ENCODE data around the gene COA1.

COA1 gene

GRCh38 chr7:43652364-43652763 is 77.0 kb downstream of the COA1 start:
- ATAC-seq (no peak), DNase-seq (no peak)

GRCh38 chr7:43650457-43651052 is 78.8 kb downstream of the COA1 start:
- DNase-seq = no peak
- no peak for ATAC-seq

- peak; percentile 44 for ATAC-seq
- DNase-seq = peak; percentile 57
Observed at GRCh38 chr7:43649755-43650274, 79.5 kb downstream of the COA1 start.

- DNase-seq (peak; percentile 64), ATAC-seq (peak; percentile 55)
Observed at GRCh38 chr7:43648473-43649406, 80.6 kb downstream of the COA1 start.

GRCh38 chr7:43647673-43648472 is 81.5 kb downstream of the COA1 start:
- DNase-seq = peak; percentile 52
- peak; percentile 74 for ATAC-seq

- DNase-seq (no peak), ATAC-seq (no peak)
Observed at GRCh38 chr7:43647339-43647672, 82.0 kb downstream of the COA1 start.

- DNase-seq (no peak), ATAC-seq (no peak)
Observed at GRCh38 chr7:43646603-43647338, 82.6 kb downstream of the COA1 start.

- DNase-seq (no peak), ATAC-seq (no peak)
Observed at GRCh38 chr7:43645699-43646226, 83.6 kb downstream of the COA1 start.

GRCh38 chr7:43643846-43644245 is 85.5 kb downstream of the COA1 start:
- DNase-seq (no peak), ATAC-seq (no peak)

- no peak for ATAC-seq
- DNase-seq = no peak
Observed at GRCh38 chr7:43642897-43643630, 86.3 kb downstream of the COA1 start.

GRCh38 chr7:43640679-43641078 is 88.6 kb downstream of the COA1 start:
- DNase-seq = no peak
- ATAC-seq = no peak

GRCh38 chr7:43639858-43640491 is 89.3 kb downstream of the COA1 start:
- DNase-seq = no peak
- no peak for ATAC-seq

GRCh38 chr7:43637114-43637806 is 92.1 kb downstream of the COA1 start:
- DNase-seq (no peak), ATAC-seq (peak; percentile 64)

GRCh38 chr7:43636093-43636492 is 93.2 kb downstream of the COA1 start:
- ATAC-seq (no peak), DNase-seq (no peak)

GRCh38 chr7:43634384-43634783 is 94.9 kb downstream of the COA1 start:
- DNase-seq = no peak
- no peak for ATAC-seq

GRCh38 chr7:43632746-43633145 is 96.6 kb downstream of the COA1 start:
- no peak for ATAC-seq

GRCh38 chr7:43631559-43631958 is 97.8 kb downstream of the COA1 start:
- no peak for DNase-seq
- peak; percentile 53 for ATAC-seq

More at GRCh38 chr7:43632746-43633145, 96.6 kb downstream of the COA1 start:
- DNase-seq = no peak

GRCh38 chr7:43630482-43630881 is 98.8 kb downstream of the COA1 start:
- ATAC-seq (no peak), DNase-seq (no peak)

- no peak for DNase-seq
- no peak for ATAC-seq
Observed at GRCh38 chr7:43629857-43630256, 99.5 kb downstream of the COA1 start.

- DNase-seq = no peak
- ATAC-seq = no peak
Observed at GRCh38 chr7:43628431-43628830, 100.9 kb downstream of the COA1 start.

Data from stimulated activated naive CD8-positive, alpha-beta T cell treated with anti-CD3 and anti-CD28 coated beads, Interleukin-15, Interleukin-2, amounts not matched to agents 100 U/mL and 50 U/mL, for 24 hours (primary cell).